Loucy (cell line): Measurements from ENCODE around the gene CDK13.
"Not testable (repeated sequence)": the region's sequence is repeated elsewhere in the genome, so short reads cannot be mapped to it uniquely, and the experiment has no call there.

Experiments
- H2AFZ ChIP-seq: fragments of 200-600 bp; sonication (generic); 2 replicates; pipeline ENCODE4 v1.6.0; 2016; ENCODE audit warnings: antibody characterized with exemption, mild to moderate bottlenecking, low read length, moderate library complexity
- H3F3A ChIP-seq: fragments of 200-600 bp; 2 replicates; pipeline ENCODE4 v1.6.0; 2016; ENCODE audit warnings: antibody characterized with exemption, low read depth, mild to moderate bottlenecking
- H3K27me3 ChIP-seq: fragments of 200-600 bp; sonication (generic); 2 replicates; pipeline ENCODE4 v1.6.1; 2014; ENCODE audit warnings: low read length, mild to moderate bottlenecking; ENCODE audit not compliant: insufficient read depth, poor library complexity, severe bottlenecking
- H3K36me3 ChIP-seq: fragments of 200-600 bp; sonication (generic); 2 replicates; pipeline ENCODE4 v1.6.1; 2016; ENCODE audit warnings: low read length; ENCODE audit not compliant: insufficient read depth
- H3K4me1 ChIP-seq: fragments of 200-600 bp; sonication (generic); 2 replicates; pipeline ENCODE4 v1.5.1; 2014; ENCODE audit warnings: low read length, mild to moderate bottlenecking; ENCODE audit not compliant: insufficient read depth, poor library complexity, severe bottlenecking
- H3K4me2 ChIP-seq: fragments of 200-600 bp; sonication (generic); 2 replicates; pipeline ENCODE4 v1.6.0; 2014; ENCODE audit warnings: antibody characterized with exemption, low read length, low read depth, mild to moderate bottlenecking; ENCODE audit not compliant: poor library complexity, severe bottlenecking
- H3K4me3 ChIP-seq: fragments of 200-600 bp; sonication (generic); 2 replicates; pipeline ENCODE4 v1.5.1; 2014; ENCODE audit warnings: low read length, mild to moderate bottlenecking, mixed read lengths; ENCODE audit not compliant: poor library complexity, severe bottlenecking
- H3K79me2 ChIP-seq: fragments of 200-600 bp; sonication (generic); 2 replicates; pipeline ENCODE4 v1.6.1; 2014; ENCODE audit warnings: low read length; ENCODE audit not compliant: insufficient read depth
- H3K9ac ChIP-seq: fragments of 200-600 bp; sonication (generic); 2 replicates; pipeline ENCODE4 v1.6.0; 2014; ENCODE audit warnings: mild to moderate bottlenecking, low read depth, low read length, moderate library complexity; ENCODE audit not compliant: poor library complexity, severe bottlenecking
- H3K9me2 ChIP-seq: fragments of 200-600 bp; sonication (generic); replicated peaks from 2 replicates; pipeline ENCODE4 v1.6.1; 2016; ENCODE audit warnings: low read depth, low read length, mixed read lengths
- H3K9me3 ChIP-seq: fragments of 200-600 bp; sonication (generic); 2 replicates; pipeline ENCODE4 v1.6.1; 2014; ENCODE audit warnings: mild to moderate bottlenecking, antibody characterized with exemption, low read length, low read depth; ENCODE audit not compliant: insufficient read depth
- H4K20me1 ChIP-seq: fragments of 200-600 bp; sonication (generic); 2 replicates; pipeline ENCODE4 v1.6.0; 2014; ENCODE audit warnings: antibody characterized with exemption, low read length, mild to moderate bottlenecking; ENCODE audit not compliant: insufficient read depth, poor library complexity, severe bottlenecking
- EZH2phosphoT487 ChIP-seq: fragments of 200-600 bp; IDR thresholded peaks from 2 replicates; pipeline ENCODE4 v1.6.1; 2018; ENCODE audit warnings: antibody characterized with exemption, mild to moderate bottlenecking, moderate library complexity, borderline replicate concordance
- TF ChIP-seq, protein P1 (sequence below): fragments of 200-600 bp; sonication (generic); conservative IDR thresholded peaks from 2 replicates; pipeline ENCODE4 v1.5.1; 2014; ENCODE audit warnings: mild to moderate bottlenecking, antibody characterized with exemption, low read length

Gene CDK13

DNA sequence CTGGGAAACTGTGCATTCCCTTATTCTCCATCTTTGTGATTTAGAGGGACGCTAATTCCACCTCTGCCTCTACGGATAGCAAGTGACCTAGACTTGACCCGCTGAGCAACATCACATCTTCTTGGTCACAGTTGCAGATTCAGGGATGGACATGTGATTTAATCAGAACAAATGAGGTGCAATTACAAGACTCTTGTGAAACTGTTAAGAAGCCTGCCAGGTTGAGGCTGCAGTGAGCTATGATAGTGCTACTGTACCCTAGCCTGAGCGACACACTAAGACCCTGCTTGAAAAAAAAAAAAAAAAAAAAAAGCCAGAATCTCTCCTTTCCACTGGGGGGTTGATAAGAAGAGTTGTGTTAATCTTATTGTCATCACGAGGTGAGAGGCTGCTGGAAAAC lies 170.0 kb downstream of the CDK13 start:
- H3F3A ChIP-seq, result no peaks in the 10 kb centered on the region
- no peak overlapping the region for H2AFZ ChIP-seq
- TF ChIP-seq EZH2phosphoT487, result no peak
- no peaks in the 10 kb centered on the region for H3K9me3 ChIP-seq
- H3K27me3 ChIP-seq, result no peaks in the 10 kb centered on the region
- no peaks in the 10 kb centered on the region for H4K20me1 ChIP-seq
- H3K36me3 ChIP-seq, result no peaks in the 10 kb centered on the region
- no peaks in the 10 kb centered on the region for H3K9me2 ChIP-seq
- H3K4me2 ChIP-seq, result no peak overlapping the region
- no peak overlapping the region for H3K9ac ChIP-seq
- no peaks in the 10 kb centered on the region for H3K4me1 ChIP-seq
- H3K79me2 ChIP-seq, result no peaks in the 10 kb centered on the region
- H3K4me3 ChIP-seq, result no peak overlapping the region

DNA sequence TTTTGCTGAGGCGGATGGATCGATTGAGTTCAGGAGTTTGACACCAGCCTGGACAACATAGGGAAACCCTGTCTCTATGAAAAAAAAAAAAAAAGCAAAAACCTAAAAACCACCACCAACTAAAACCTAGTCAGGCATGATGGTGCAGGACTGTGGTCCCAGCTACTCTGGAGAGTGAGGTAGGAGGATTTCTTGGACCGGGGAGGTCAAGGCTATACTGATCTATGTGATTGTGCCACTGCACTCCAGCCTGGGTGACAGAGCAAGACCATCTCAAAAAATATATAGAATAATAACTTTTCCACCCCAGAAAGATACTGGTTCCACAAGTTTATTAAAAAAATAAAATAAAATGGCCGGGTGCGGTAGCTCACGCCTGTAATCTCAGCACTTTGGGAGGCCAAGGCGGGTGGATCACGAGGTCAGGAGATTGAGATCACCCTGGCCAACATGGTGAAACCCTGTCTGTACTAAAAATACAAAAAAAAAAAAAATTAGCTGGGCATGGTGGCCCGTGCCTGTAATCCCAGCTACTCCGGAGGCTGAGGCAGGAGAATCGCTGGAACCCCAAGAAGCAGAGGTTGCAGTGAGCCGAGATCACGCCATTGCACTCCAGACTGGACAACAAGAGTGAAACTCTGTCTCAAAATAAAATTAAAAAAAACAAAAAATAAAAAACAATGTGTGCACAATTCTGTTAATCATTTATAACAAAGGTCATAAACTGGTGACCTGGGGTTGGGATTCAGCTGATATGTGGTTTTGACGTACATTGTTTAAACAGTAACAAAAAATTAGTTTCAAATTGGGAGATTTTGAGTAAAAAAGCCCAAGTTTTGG lies 172.3 kb downstream of the CDK13 start:
- not testable (repeated sequence) for H4K20me1 ChIP-seq, H3F3A ChIP-seq, H3K4me3 ChIP-seq

DNA sequence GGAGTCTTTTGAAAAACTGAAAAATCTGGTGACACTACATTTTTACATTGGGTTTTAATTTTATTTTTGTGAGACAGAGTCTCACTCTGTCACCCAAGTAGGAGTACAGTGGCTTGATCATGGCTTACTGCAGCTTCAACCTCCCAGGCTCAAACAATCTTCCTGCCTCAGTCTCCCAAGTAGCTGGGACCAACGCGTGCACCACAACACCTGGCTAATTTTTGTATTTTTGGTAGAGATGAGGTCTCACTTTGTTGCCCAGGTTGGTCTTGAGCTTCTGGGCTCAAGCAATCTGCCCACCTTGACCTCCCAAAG lies 172.8 kb downstream of the CDK13 start:
- no peaks in the 10 kb centered on the region for H3F3A ChIP-seq
- H3K27me3 ChIP-seq, result no peaks in the 10 kb centered on the region
- H3K4me1 ChIP-seq, result no peaks in the 10 kb centered on the region
- no peaks in the 10 kb centered on the region for H3K9me2 ChIP-seq
- peaks cover 3% of the 10 kb centered on the region; the same call in 1 of the 2 replicates for H3K79me2 ChIP-seq
- H2AFZ ChIP-seq, result no peak overlapping the region
- H3K36me3 ChIP-seq, result no peaks in the 10 kb centered on the region
- TF ChIP-seq EZH2phosphoT487, result no peak
- TF ChIP-seq, protein P1, sequence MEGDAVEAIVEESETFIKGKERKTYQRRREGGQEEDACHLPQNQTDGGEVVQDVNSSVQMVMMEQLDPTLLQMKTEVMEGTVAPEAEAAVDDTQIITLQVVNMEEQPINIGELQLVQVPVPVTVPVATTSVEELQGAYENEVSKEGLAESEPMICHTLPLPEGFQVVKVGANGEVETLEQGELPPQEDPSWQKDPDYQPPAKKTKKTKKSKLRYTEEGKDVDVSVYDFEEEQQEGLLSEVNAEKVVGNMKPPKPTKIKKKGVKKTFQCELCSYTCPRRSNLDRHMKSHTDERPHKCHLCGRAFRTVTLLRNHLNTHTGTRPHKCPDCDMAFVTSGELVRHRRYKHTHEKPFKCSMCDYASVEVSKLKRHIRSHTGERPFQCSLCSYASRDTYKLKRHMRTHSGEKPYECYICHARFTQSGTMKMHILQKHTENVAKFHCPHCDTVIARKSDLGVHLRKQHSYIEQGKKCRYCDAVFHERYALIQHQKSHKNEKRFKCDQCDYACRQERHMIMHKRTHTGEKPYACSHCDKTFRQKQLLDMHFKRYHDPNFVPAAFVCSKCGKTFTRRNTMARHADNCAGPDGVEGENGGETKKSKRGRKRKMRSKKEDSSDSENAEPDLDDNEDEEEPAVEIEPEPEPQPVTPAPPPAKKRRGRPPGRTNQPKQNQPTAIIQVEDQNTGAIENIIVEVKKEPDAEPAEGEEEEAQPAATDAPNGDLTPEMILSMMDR, result no peak
- no peak overlapping the region for H3K4me2 ChIP-seq
- no peak overlapping the region for H3K9ac ChIP-seq
- no peak overlapping the region for H3K4me3 ChIP-seq
- H4K20me1 ChIP-seq, result no peaks in the 10 kb centered on the region
- H3K9me3 ChIP-seq, result no peaks in the 10 kb centered on the region

More for the DNA sequence above, 172.3 kb downstream of the CDK13 start:
- H3K9ac ChIP-seq, H3K9me2 ChIP-seq, H3K79me2 ChIP-seq, H3K9me3 ChIP-seq, H3K4me1 ChIP-seq, H3K4me2 ChIP-seq, H3K27me3 ChIP-seq, H2AFZ ChIP-seq, H3K36me3 ChIP-seq: not testable (repeated sequence)

DNA sequence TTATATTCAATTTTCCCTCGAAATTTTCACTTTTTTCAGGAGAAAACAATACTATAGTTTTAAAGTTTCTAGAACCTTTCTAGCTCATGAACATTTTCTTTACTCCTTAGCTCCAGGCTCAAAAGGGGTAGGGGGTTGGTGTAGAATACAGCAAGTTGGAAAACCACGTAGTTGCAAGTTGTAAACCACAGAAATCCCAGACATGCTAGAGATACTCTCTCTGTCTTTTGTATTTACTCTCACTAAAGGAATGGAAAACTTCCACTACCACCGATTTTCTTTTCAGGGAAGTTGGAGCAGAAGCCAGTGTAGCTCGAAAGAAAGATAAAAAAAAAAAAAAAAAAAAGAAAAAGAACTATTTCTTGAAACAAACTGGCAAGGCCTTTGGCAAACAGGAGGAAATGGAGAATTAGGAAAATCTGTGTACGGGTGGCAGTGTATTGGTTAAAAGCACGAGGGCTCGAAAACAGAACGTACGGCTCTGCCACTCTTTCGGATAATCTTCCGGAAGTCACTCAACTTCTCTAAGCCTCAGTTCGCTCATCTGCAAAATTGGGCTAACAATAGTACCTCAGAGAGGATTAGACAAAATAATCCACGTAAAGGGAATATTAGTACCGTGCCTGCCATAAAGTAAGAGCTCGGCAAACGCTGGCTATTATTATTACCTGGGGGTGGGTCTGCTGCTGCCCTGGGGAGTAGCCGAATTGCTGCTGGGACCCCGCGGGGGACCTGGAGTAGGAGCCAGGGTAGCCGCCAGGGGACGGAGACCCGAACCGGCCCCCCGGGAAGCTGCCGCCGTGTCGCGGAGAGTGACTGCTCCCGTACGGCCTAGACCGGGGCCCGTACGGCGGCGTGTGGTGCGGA lies 183.7 kb downstream of the CDK13 start:
- Histone ChIP-seq H3K27me3 (no peaks in the 10 kb centered on the region), H3K9me2 (no peaks in the 10 kb centered on the region), H3K9me3 (no peaks in the 10 kb centered on the region), H3F3A (no peaks in the 10 kb centered on the region), H3K4me3 (peak overlapping the region; percentile 99), H3K79me2 (peaks cover 50% of the 10 kb centered on the region), H2AFZ (peak overlapping the region; percentile 94), H3K9ac (peak overlapping the region; percentile 93), H3K36me3 (no peaks in the 10 kb centered on the region), H3K4me2 (peak overlapping the region; percentile 84), H3K4me1 (peaks cover 33% of the 10 kb centered on the region), H4K20me1 (peaks cover 29% of the 10 kb centered on the region)
- TF ChIP-seq, protein P1, result no peak
- no peak for TF ChIP-seq EZH2phosphoT487
